Mucosa of descending colon (tissue), 3 donors: ENCODE results near the gene CCDC124. TPM values are rescaled to one million over a fixed set of nuclear protein-coding genes. Genes with fewer than 3 reads are reported as not detected.

Experiments used
- ATAC-seq: fragments of 200-7000 bp; cut with Tn5 transposase; one replicate; pipeline ENCODE4 v1.9.1; 2020; ENCODE audit warnings: mild to moderate bottlenecking, moderate library complexity
- DNase-seq, 3 donors: peaks; one replicate each; pipeline ENCODE4 v3.0.0-alpha.2; 2020
- H3K36me3 ChIP-seq: fragments of 200-600 bp; one replicate; pipeline ENCODE4 v1.8.0; 2021; ENCODE audit warnings: low read depth, mild to moderate bottlenecking
- H3K4me1 ChIP-seq: fragments of 200-600 bp; one replicate; pipeline ENCODE4 v1.8.0; 2021; ENCODE audit warnings: low read depth, mild to moderate bottlenecking
- H3K4me3 ChIP-seq: fragments of 200-600 bp; one replicate; pipeline ENCODE4 v1.8.0; 2021; ENCODE audit warnings: mild to moderate bottlenecking
- H3K9me3 ChIP-seq: fragments of 200-600 bp; one replicate; pipeline ENCODE4 v1.8.0; 2021; ENCODE audit warnings: mild to moderate bottlenecking
- intact Hi-C, 2 donors: fragments of 100-400 bp; cut with DNase I in 1 of 2; cut with micrococcal nuclease in 1 of 2; formaldehyde crosslinking; loops; one replicate each; pipeline versions ENCODE4 v1.11.0 to v1.11.1; 2022; cut with DNase I, micrococcal nuclease
- total RNA-seq, 3 donors: library from RNA; stranded (reverse); fragmentation: NEBNext Ultra II Directional in 2 of 3; extraction: Animal tissue kit (Norgen Biotek cat#: 25700) in 2 of 3; gene quantifications; one replicate each; pipeline versions ENCODE4 v1.2.1 to v1.2.4, GENCODE V29; 2021 to 2023
- TF ChIP-seq, protein P1 (sequence below): fragments of 200-600 bp; IDR thresholded peaks from one replicate; pipeline ENCODE4 v1.8.0; 2022; ENCODE audit warnings: antibody characterized with exemption, mild to moderate bottlenecking
- donor health status: DM: no; HTN: no; CAD: no; lungs with moderate emphysema.
- donor health status: DM: no; HTN: no; CAD: no.
- donor health status: DM: no; HTN: yes; CAD: no.

The CCDC124 gene
- total RNA-seq, 3 donors from 2014 or later, result 30.2 to 78.4 (median 56.3) TPM

DNA sequence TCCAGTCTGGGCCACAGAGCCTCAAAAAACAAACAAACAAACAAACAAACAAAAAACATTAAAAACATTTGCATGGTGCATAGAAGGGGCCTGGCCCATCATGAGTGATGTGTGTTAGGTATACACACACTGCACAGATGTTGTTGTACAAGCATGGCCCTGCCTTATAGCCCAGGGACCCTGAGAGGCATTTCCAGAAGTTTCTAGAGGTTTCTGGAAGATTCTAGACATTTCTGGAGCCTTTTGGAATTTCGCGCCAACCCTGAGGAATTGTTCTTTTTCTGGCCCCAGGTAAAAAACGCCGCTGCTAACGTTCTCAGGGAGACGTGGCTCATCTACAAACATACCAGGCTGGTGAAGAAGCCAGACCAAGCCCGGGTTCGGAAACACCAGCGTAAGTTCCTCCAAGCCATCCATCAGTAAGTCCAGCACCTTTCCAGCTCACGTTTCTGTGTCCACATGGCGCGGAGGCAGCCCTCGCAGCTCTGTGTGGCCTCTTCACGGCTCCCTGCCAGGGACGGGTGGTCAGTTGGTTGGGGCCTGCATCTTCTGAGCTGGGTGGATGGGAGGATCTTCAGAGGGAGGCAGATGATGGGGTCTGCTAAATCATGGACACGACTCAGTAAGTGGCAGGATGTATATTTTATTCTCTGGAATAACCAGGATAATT is 56.7 kb downstream of the CCDC124 start:
- TF ChIP-seq, protein P1, sequence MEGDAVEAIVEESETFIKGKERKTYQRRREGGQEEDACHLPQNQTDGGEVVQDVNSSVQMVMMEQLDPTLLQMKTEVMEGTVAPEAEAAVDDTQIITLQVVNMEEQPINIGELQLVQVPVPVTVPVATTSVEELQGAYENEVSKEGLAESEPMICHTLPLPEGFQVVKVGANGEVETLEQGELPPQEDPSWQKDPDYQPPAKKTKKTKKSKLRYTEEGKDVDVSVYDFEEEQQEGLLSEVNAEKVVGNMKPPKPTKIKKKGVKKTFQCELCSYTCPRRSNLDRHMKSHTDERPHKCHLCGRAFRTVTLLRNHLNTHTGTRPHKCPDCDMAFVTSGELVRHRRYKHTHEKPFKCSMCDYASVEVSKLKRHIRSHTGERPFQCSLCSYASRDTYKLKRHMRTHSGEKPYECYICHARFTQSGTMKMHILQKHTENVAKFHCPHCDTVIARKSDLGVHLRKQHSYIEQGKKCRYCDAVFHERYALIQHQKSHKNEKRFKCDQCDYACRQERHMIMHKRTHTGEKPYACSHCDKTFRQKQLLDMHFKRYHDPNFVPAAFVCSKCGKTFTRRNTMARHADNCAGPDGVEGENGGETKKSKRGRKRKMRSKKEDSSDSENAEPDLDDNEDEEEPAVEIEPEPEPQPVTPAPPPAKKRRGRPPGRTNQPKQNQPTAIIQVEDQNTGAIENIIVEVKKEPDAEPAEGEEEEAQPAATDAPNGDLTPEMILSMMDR, result no peak
- ATAC-seq (no peak), DNase-seq (no peak)
- intact Hi-C loops, result no loop called here
- no peaks in the 10 kb centered on the region for H3K4me1 ChIP-seq
- H3K9me3 ChIP-seq, result no peaks in the 10 kb centered on the region
- H3K4me3 ChIP-seq, result no peak overlapping the region
- no peaks in the 10 kb centered on the region for H3K36me3 ChIP-seq

DNA sequence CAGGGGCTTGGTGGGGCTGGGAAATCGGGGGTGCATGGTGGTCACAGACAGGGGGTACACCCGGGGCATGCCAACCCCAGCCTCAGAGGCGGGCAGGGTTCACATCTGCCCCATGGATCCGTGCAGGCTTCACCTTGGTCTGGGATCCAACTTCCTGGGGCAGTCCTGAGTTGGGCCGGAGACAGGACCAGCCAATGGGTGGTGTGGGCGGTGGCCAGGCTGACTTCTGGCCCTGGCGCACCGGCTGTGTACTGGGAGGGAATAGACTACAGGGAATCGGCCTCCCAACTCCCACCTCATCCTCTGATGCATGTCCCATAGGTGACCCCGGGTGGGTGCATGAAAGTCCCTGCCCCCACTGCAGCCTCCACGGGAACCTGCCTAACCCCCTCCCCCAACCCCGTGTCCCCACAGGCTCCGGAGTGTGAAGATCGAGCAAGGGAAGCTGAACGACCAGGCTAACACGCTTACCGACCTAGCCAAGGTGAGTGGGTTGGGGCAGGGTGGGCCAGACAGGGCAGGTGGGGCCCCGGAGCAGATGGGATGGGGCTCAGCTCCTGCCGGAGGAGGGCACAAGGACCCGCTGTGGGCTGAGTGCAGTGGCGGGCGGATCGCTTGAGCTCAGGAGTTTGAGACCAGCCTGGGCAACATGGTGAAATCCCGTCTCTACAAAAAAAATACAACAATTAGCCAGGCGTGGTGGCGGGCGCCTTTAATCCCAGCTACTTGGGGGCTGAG is 60.4 kb downstream of the CCDC124 start:
- TF ChIP-seq, protein P1, result no peak
- intact Hi-C loops, result no loop called here
- H3K36me3 ChIP-seq, result no peaks in the 10 kb centered on the region

More for the DNA sequence above, 60.4 kb downstream of the CCDC124 start:
- Histone ChIP-seq H3K9me3 (no peaks in the 10 kb centered on the region), H3K4me1 (no peaks in the 10 kb centered on the region), H3K4me3 (no peak overlapping the region)
- DNase-seq, result no peak
- peak; percentile 17 for ATAC-seq

Other genes starting within 250 kb of the CCDC124 start
- under 1 TPM; 0.53 to 0.85 (median 0.72) TPM for gene UNC13A, start 244.7 kb upstream of the CCDC124 start, total RNA-seq
- gene MAP1S, start 213.5 kb upstream of the CCDC124 start, total RNA-seq, result 10 to 100 TPM; 42.2 to 57.2 (median 44.7) TPM
- 1 to 10 TPM; 3.4 to 4.4 (median 4.2) TPM for gene FCHO1, start 181.5 kb upstream of the CCDC124 start, total RNA-seq
- 100 to 1,000 TPM in 2 of 3 donors, 10 to 100 TPM in 1; 77.6 to 205 (median 189) TPM for gene B3GNT3, start 137.9 kb upstream of the CCDC124 start, total RNA-seq
- not detected for gene INSL3, start 111.5 kb upstream of the CCDC124 start, total RNA-seq
- gene JAK3, start 85.0 kb upstream of the CCDC124 start, total RNA-seq, result 1 to 10 TPM; 3.1 to 9.1 (median 5.4) TPM
- 1,000 to 10,000 TPM; 1,368 to 1,650 (median 1,462) TPM for gene RPL18A, start 73.1 kb upstream of the CCDC124 start, total RNA-seq
- gene SLC5A5, start 61.1 kb upstream of the CCDC124 start, total RNA-seq, result under 1 TPM in 1 of 3 donors, not detected in 2; 0.19 TPM
- under 1 TPM in 1 of 3 donors, not detected in 2; 0.79 TPM for gene KCNN1, start 34.1 kb downstream of the CCDC124 start, total RNA-seq
- 10 to 100 TPM; 26.4 to 31.1 (median 30.8) TPM for gene ARRDC2, start 75.2 kb downstream of the CCDC124 start, total RNA-seq
- 1 to 10 TPM; 1.8 to 4.0 (median 2.2) TPM for gene IL12RB1, start 153.9 kb downstream of the CCDC124 start, total RNA-seq
- gene MAST3, start 164.8 kb downstream of the CCDC124 start, total RNA-seq, result 10 to 100 TPM; 25.2 to 37.3 (median 34.7) TPM
- 10 to 100 TPM; 31.6 to 40.0 (median 35.2) TPM for gene PIK3R2, start 220.1 kb downstream of the CCDC124 start, total RNA-seq
- 100 to 1,000 TPM in 1 of 3 donors, 10 to 100 TPM in 2; 46.6 to 122 (median 49.4) TPM for gene IFI30, start 240.8 kb downstream of the CCDC124 start, total RNA-seq